HepG2 (cell line): Measurements from ENCODE around the gene ZMIZ1. TPM values are rescaled to one million over a fixed set of nuclear protein-coding genes. Genes with fewer than 3 reads are reported as not detected.

ENCODE experiments used
- ATAC-seq: fragments of 200-7000 bp; cut with Tn5 transposase; 3 replicates; pipeline ENCODE4 v1.9.1; 2020; ENCODE audit warnings: mild to moderate bottlenecking, moderate library complexity
- BruUV-seq: library from RNA; stranded (reverse); fragments of 400-500 nt; replicated peaks from 2 replicates; lab custom pipeline; 2021; lab: Mats Ljungman, UMichigan
- CTCF ChIA-PET: fragments of 300-600 bp; formaldehyde crosslinking; extraction: SDS; loops from one replicate; lab custom pipeline; 2021; ENCODE audit warnings: low total read pairs, inconsistent platforms, low intra/inter-chr PET ratio; lab: Yijun Ruan, JAX
- POLR2A ChIA-PET: fragments of 350-600 bp; sonication (Branson Sonifier 250); formaldehyde crosslinking; loops from one replicate; lab custom pipeline; 2020; ENCODE audit warnings: antibody characterized with exemption, inconsistent platforms; lab: Yijun Ruan, JAX
- DNase-seq: peaks from one replicate; pipeline ENCODE4 v3.0.0-alpha.2; 2015; ENCODE audit warnings: low spot score
- FAIRE-seq: peaks from 3 replicates; lab custom pipeline; 2011; peaks lifted over from hg19 to GRCh38; lab: Jason Lieb, UNC
- H2AFZ ChIP-seq: one replicate; pipeline ENCODE4 v1.6.1; 2011; ENCODE audit warnings: low read length, inconsistent platforms
- H3K27ac ChIP-seq: fragments of 300-600 bp; 3 replicates; pipeline ENCODE4 v1.8.0; 2011; ENCODE audit warnings: mixed run types, mild to moderate bottlenecking, mixed read lengths, low read length, inconsistent platforms; ENCODE audit not compliant: insufficient read depth; ENCODE audit errors: extremely low read length
- H3K27me3 ChIP-seq, 2 experiments: fragments of 200-600 bp in 1 of 2; 2 replicates in 1 of 2; 3 replicates in 1 of 2; pipeline versions ENCODE4 v1.6.0 to v1.8.0; 2011; ENCODE audit warnings: low read length in 2 of 2, mild to moderate bottlenecking in 2 of 2, moderate library complexity in 2 of 2, inconsistent platforms in 1 of 2; ENCODE audit not compliant: insufficient read depth in 2 of 2, control insufficient read depth in 1 of 2
- H3K36me3 ChIP-seq, 2 experiments: fragments of 200-600 bp in 1 of 2; replicated peaks in 1 of 2; 2 replicates in 1 of 2; 3 replicates in 1 of 2; pipeline versions ENCODE4 v1.5.1 to v1.8.0; 2011; ENCODE audit warnings: low read length in 2 of 2, inconsistent platforms in 1 of 2; ENCODE audit not compliant: insufficient read depth in 2 of 2, control insufficient read depth in 1 of 2
- H3K4me1 ChIP-seq: 2 replicates; pipeline ENCODE4 v1.5.1; 2012; ENCODE audit warnings: low read length, inconsistent platforms; ENCODE audit not compliant: insufficient read depth
- H3K4me2 ChIP-seq: 2 replicates; pipeline ENCODE4 v1.6.0; 2011; ENCODE audit warnings: low read depth, low read length, inconsistent platforms
- H3K4me3 ChIP-seq, 3 experiments: fragments of 200-600 bp in 1 of 3; sonication (generic), shearing (Covaris generic) in 1 of 3; replicated peaks in 1 of 3; 2 replicates each; pipeline ENCODE4 v1.5.1; 2011 to 2016; ENCODE audit warnings: low read length in 3 of 3, inconsistent platforms in 2 of 3, low read depth in 2 of 3, mild to moderate bottlenecking in 2 of 3, control low read depth in 1 of 3, mixed read lengths in 1 of 3; ENCODE audit not compliant: insufficient read depth in 1 of 3
- H3K79me2 ChIP-seq: one replicate; pipeline ENCODE4 v1.6.1; 2011; ENCODE audit warnings: low read length, inconsistent platforms; ENCODE audit not compliant: insufficient read depth
- H3K9ac ChIP-seq: 2 replicates; pipeline ENCODE4 v1.6.0; 2011; ENCODE audit warnings: mild to moderate bottlenecking, low read depth, low read length, inconsistent platforms; ENCODE audit not compliant: insufficient read depth
- H3K9me3 ChIP-seq: 2 replicates; pipeline ENCODE4 v1.5.1; 2012; ENCODE audit warnings: mild to moderate bottlenecking, low read length
- H4K20me1 ChIP-seq: 2 replicates; pipeline ENCODE4 v1.6.0; 2011; ENCODE audit warnings: inconsistent platforms, mild to moderate bottlenecking, low read length, moderate library complexity; ENCODE audit not compliant: insufficient read depth
- CHCHD3 ChIP-seq: sonication (generic); formaldehyde crosslinking; IDR thresholded peaks from 2 replicates; pipeline ENCODE4 v1.8.0; 2022; ENCODE audit warnings: mild to moderate bottlenecking, missing genetic modification reagents, moderate library complexity
- DNMT1 ChIP-seq: sonication (generic); formaldehyde crosslinking; IDR thresholded peaks from 2 replicates; pipeline ENCODE4 v1.5.1; 2020; ENCODE audit warnings: mild to moderate bottlenecking, missing genetic modification reagents
- KLF9 ChIP-seq: IDR thresholded peaks from 2 replicates; pipeline ENCODE4 v1.6.1; 2016; ENCODE audit warnings: low read depth
- PCBP2 ChIP-seq: fragments of 200-400 bp; formaldehyde crosslinking; optimal IDR thresholded peaks from 2 replicates; pipeline ENCODE3; 2018; ENCODE audit warnings: low read length, low read depth; ENCODE audit not compliant: poor library complexity, severe bottlenecking
- RELA ChIP-seq: sonication (generic); formaldehyde crosslinking; IDR thresholded peaks from 2 replicates; pipeline ENCODE4 v1.4.0; 2020; ENCODE audit warnings: missing genetic modification reagents
- SIN3A ChIP-seq: IDR thresholded peaks from 2 replicates; pipeline ENCODE4 v1.6.1; 2011; ENCODE audit warnings: low read depth, mild to moderate bottlenecking, control low read depth, low read length, borderline replicate concordance
- SMAD3 ChIP-seq: sonication (generic); formaldehyde crosslinking; IDR thresholded peaks from 2 replicates; pipeline ENCODE4 v1.4.0; 2020; ENCODE audit warnings: missing genetic modification reagents
- ZBTB7A ChIP-seq: sonication (generic); formaldehyde crosslinking; IDR thresholded peaks from 2 replicates; pipeline ENCODE4 v1.8.0; 2022; ENCODE audit warnings: mild to moderate bottlenecking, missing genetic modification reagents
- ZNF629 ChIP-seq: sonication (generic); formaldehyde crosslinking; conservative IDR thresholded peaks from 2 replicates; pipeline ENCODE4 v1.5.0; 2020; ENCODE audit warnings: missing genetic modification reagents
- ZNF879 ChIP-seq: sonication (generic); formaldehyde crosslinking; IDR thresholded peaks from 2 replicates; pipeline ENCODE4 v1.8.1; 2023; ENCODE audit warnings: missing genetic modification reagents
- WGBS: methylation state at CpG from one replicate; pipeline ENCODE4 v1.1.6; 2017; ENCODE audit warnings: low lambda C conversion rate; 5-methylcytosine and 5-hydroxymethylcytosine counted together
- in situ Hi-C: cut with HindIII; loops from 2 replicates; pipeline ENCODE4 v1.10.0; 2017; ENCODE audit warnings: low pct_unique_long_range_greater_than_20kb; ENCODE audit not compliant: extremely low pct_ligation_motif_present
- intact Hi-C: fragments of 100-400 bp; cut with micrococcal nuclease; formaldehyde crosslinking; loops from one replicate; pipeline ENCODE4 v1.10.0; 2022; ENCODE audit not compliant: unreplicated experiment
- polyA plus RNA-seq, 8 experiments: library from polyadenylated mRNA; depleted of rRNA in 3 of 8; stranded (reverse) in 7 of 8; unstranded in 1 of 8; fragments of >200 nt; fragmentation: Illumina TruSeq in 4 of 8; extraction: Trizol in 4 of 8; gene quantifications; 2 replicates each; pipeline versions ENCODE4 v1.2.1 to v1.2.3, GENCODE V29; 2011 to 2016; ENCODE audit warnings: low read depth in 4 of 8, missing spikeins in 1 of 8, mixed read lengths in 1 of 8; ENCODE audit not compliant: insufficient read depth in 1 of 8
- total RNA-seq, 5 experiments: library from RNA; depleted of rRNA; stranded (reverse); fragments of >200 nt; fragmentation: Illumina TruSeq; extraction: Trizol; gene quantifications; 2 replicates each; pipeline ENCODE4 v1.2.3, GENCODE V29; 2016; ENCODE audit warnings: low read depth in 1 of 5
- TF ChIP-seq, protein P1 (sequence below): sonication (generic); formaldehyde crosslinking; IDR thresholded peaks from 2 replicates; pipeline ENCODE4 v1.5.0; 2020; ENCODE audit warnings: mild to moderate bottlenecking, missing genetic modification reagents
- TF ChIP-seq, protein P2 (sequence below): sonication (generic); formaldehyde crosslinking; IDR thresholded peaks from 2 replicates; pipeline ENCODE4 v1.8.1; 2023; ENCODE audit warnings: missing genetic modification reagents, inconsistent platforms, borderline replicate concordance

Gene ZMIZ1
- total and polyA plus RNA-seq, 2 of the 13 experiments (the other 11 are each of a cell fraction or from before 2014, with no cell fraction given): 5.3 to 10.2 TPM

DNA sequence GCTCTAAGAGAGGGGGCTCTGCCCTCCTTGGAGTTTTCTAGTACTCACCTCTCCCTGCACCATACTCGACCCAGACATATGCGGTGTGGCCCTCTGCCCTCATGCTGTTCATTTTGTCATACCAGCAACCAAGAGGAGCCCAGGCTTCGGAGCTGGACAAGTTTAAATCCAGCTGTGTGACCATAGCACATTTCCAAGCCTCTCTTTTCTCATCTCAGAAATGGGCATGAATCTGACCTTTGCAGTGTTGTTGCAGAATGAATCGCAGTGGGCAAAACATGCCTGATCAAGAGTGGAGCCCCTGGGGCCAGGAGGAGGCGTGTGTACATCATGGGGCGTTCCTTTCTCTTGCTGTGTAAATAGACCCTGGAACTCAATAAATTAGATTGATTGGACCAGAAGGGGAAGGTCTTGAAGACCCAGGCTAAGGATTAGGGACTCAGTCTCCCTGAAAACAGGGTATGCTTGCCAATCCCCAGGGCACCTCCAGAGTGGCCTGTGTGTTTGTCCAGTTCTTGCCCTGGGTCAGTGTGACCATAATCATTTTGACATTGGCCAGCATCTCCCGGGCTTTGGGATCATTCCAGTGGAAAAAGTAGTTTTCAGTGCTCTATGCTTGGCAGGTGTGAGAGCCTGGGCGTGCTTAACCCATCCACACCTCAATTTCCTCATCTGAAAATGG lies 59.6 kb downstream of the ZMIZ1 start:
- H3K36me3 ChIP-seq: peaks cover 36 to 68% of the 10 kb centered on the region in 2 experiments
- no peak for FAIRE-seq
- H3K9me3 ChIP-seq: no peaks in the 10 kb centered on the region
- H3K4me2 ChIP-seq: no peak overlapping the region
- no peak overlapping the region for H2AFZ ChIP-seq
- WGBS: 88% methylated on average over 8 of the region's 8 CpGs
- no peak for DNase-seq
- no peaks in the 10 kb centered on the region for H3K27me3 ChIP-seq
- peak; percentile 92 for TF ChIP-seq ZNF629 (CRISPR knock-in tag)
- TF ChIP-seq, protein P1, sequence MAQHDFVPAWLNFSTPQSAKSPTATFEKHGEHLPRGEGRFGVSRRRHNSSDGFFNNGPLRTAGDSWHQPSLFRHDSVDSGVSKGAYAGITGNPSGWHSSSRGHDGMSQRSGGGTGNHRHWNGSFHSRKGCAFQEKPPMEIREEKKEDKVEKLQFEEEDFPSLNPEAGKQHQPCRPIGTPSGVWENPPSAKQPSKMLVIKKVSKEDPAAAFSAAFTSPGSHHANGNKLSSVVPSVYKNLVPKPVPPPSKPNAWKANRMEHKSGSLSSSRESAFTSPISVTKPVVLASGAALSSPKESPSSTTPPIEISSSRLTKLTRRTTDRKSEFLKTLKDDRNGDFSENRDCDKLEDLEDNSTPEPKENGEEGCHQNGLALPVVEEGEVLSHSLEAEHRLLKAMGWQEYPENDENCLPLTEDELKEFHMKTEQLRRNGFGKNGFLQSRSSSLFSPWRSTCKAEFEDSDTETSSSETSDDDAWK (CRISPR knock-in tag): no peak
- ATAC-seq: no peak
- H3K79me2 ChIP-seq: peaks cover 27% of the 10 kb centered on the region
- H3K9ac ChIP-seq: no peak overlapping the region
- ChIA-PET CTCF (interaction anchor here (1.1 kb wide), 1 partner anchor 68 kb away, joined by 3 read pairs; no protein-coding TSS in a partner anchor), POLR2A (interaction anchor here (1.5 kb wide), 1 partner anchor 17 kb away, joined by 3 read pairs; no protein-coding TSS in a partner anchor)
- H3K4me3 ChIP-seq: no peak overlapping the region
- intact Hi-C loops (loop anchor here (5.0 kb wide), 1 partner anchor 36 kb away; no protein-coding TSS in a partner anchor), in situ Hi-C loops (no loop called here)
- peak overlapping the region; percentile 29 for H3K27ac ChIP-seq
- BruUV-seq: no TSS peak
- peaks cover 77% of the 10 kb centered on the region for H3K4me1 ChIP-seq
- peaks cover 61% of the 10 kb centered on the region for H4K20me1 ChIP-seq

DNA sequence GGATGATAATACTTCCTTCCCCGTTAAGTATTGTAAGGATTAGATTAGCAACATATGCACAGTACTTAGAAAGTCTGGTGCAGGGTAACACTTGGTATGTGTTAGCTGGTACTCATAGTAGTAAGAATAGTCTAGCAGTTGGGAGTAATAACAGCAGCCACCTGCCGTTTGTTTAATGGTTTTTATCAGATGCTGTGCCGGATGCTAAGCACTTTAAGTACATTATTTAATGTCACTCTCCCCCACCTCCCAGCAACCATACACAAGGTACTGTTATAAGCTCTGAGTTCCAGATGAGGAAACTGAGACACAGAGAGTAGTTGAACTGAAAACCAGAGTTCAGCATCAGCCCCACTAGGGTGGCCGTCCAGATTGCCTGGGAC lies 60.1 kb downstream of the ZMIZ1 start:
- Histone ChIP-seq H2AFZ (no peak overlapping the region), H3K4me3 (no peak overlapping the region), H3K27ac (peak overlapping the region; percentile 29), H3K27me3 (no peaks in the 10 kb centered on the region), H3K9ac (0 out of 2 replicates have a peak overlapping the region, but pooled peaks have one; percentile 9), H3K9me3 (no peaks in the 10 kb centered on the region), H4K20me1 (peaks cover 62% of the 10 kb centered on the region), H3K4me2 (no peak overlapping the region), H3K4me1 (peaks cover 78% of the 10 kb centered on the region), H3K36me3 (peaks cover 32 to 66% of the 10 kb centered on the region in 2 experiments), H3K79me2 (peaks cover 28% of the 10 kb centered on the region)
- in situ Hi-C loops: no loop called here
- ChIA-PET CTCF (interaction anchor here (1.1 kb wide), 1 partner anchor 67 kb away, joined by 3 read pairs; no protein-coding TSS in a partner anchor), POLR2A (interaction anchor here (1.5 kb wide), 1 partner anchor 17 kb away, joined by 3 read pairs; no protein-coding TSS in a partner anchor)
- 81% methylated on average over 3 of the region's 4 CpGs for WGBS
- TF ChIP-seq SIN3A (no peak), ZNF879 (no peak), PCBP2 (no peak), KLF9 (CRISPR knock-in tag) (no peak), DNMT1 (CRISPR knock-in tag) (no peak), SMAD3 (no peak), ZBTB7A (CRISPR knock-in tag) (no peak), CHCHD3 (CRISPR knock-in tag) (no peak), RELA (CRISPR knock-in tag) (no peak)
- TF ChIP-seq, protein P2, sequence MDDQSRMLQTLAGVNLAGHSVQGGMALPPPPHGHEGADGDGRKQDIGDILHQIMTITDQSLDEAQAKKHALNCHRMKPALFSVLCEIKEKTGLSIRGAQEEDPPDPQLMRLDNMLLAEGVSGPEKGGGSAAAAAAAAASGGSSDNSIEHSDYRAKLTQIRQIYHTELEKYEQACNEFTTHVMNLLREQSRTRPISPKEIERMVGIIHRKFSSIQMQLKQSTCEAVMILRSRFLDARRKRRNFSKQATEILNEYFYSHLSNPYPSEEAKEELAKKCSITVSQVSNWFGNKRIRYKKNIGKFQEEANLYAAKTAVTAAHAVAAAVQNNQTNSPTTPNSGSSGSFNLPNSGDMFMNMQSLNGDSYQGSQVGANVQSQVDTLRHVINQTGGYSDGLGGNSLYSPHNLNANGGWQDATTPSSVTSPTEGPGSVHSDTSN (CRISPR knock-in tag): no peak
- DNase-seq: no peak
- FAIRE-seq: no peak
- no TSS peak for BruUV-seq
- intact Hi-C loops: loop anchor here (5.0 kb wide), 1 partner anchor 37 kb away; no protein-coding TSS in a partner anchor
- no peak for ATAC-seq
